Nephron (organoid): ENCODE data around the gene CLCNKA.
"Not testable (repeated sequence)": the region's sequence is repeated elsewhere in the genome, so short reads cannot be mapped to it uniquely, and the experiment has no call there.

Source experiments
- H3K27ac Mint-ChIP-seq, 3 experiments: 2 replicates each; pipeline ENCODE4 v1.8.0; 2020; ENCODE audit warnings: mixed read lengths in 3 of 3, mild to moderate bottlenecking in 2 of 3, moderate library complexity in 1 of 3
- H3K27me3 Mint-ChIP-seq: 2 replicates; pipeline ENCODE4 v1.8.0; 2021; ENCODE audit warnings: low read depth, mild to moderate bottlenecking, moderate library complexity, mixed read lengths
- H3K36me3 Mint-ChIP-seq: 2 replicates; pipeline ENCODE4 v1.8.0; 2020; ENCODE audit warnings: low read depth, mixed read lengths
- H3K4me1 Mint-ChIP-seq: 2 replicates; pipeline ENCODE4 v1.8.0; 2020; ENCODE audit warnings: mixed read lengths
- H3K4me3 Mint-ChIP-seq, 3 experiments: 2 replicates each; pipeline ENCODE4 v1.8.0; 2020; ENCODE audit warnings: mild to moderate bottlenecking in 3 of 3, mixed read lengths in 3 of 3, moderate library complexity in 2 of 3
- H3K9me3 Mint-ChIP-seq: 2 replicates; pipeline ENCODE4 v1.8.0; 2020; ENCODE audit warnings: mixed read lengths
- CTCF ChIP-seq, 3 experiments: fragments of 200-600 bp; sonication (generic); IDR thresholded peaks; one replicate each; pipeline ENCODE4 v1.5.0; 2021; ENCODE audit warnings: antibody characterized with exemption in 3 of 3; ENCODE audit not compliant: unreplicated experiment in 3 of 3

Gene CLCNKA

GRCh38 chr1:16020325-16020724 lies 1.5 kb upstream of the CLCNKA start:
- H3K27me3 Mint-ChIP-seq = peaks cover 26% of the 10 kb centered on the region

GRCh38 chr1:16020878-16021277 lies 958 bp upstream of the CLCNKA start:
- H3K4me3 Mint-ChIP-seq = not testable (repeated sequence)

More at GRCh38 chr1:16020325-16020724, 1.5 kb upstream of the CLCNKA start:
- Mint-ChIP-seq H3K36me3 (no peaks in the 10 kb centered on the region), H3K27ac (peak overlapping the region; percentile 76 to 95 (median 87)), H3K9me3 (no peaks in the 10 kb centered on the region), H3K4me3 (peak overlapping the region in 1 of 3 experiments; percentile 46), H3K4me1 (peaks cover 40% of the 10 kb centered on the region)
- no peak for TF ChIP-seq CTCF (IDR thresholded peaks at IDR 0.05; ENCODE audit: unreplicated experiment in 3 of 3)

GRCh38 chr1:16022393-16022792 lies 557 bp downstream of the CLCNKA start:
- Mint-ChIP-seq H3K9me3 (no peaks in the 10 kb centered on the region), H3K27ac (peak overlapping the region in 2 of 3 experiments; percentile 73 to 89), H3K36me3 (no peaks in the 10 kb centered on the region), H3K4me3 (no peak overlapping the region), H3K27me3 (peaks cover 26% of the 10 kb centered on the region), H3K4me1 (peaks cover 28% of the 10 kb centered on the region)
- no peak for TF ChIP-seq CTCF (IDR thresholded peaks at IDR 0.05; ENCODE audit: unreplicated experiment in 3 of 3)

More at GRCh38 chr1:16020878-16021277, 958 bp upstream of the CLCNKA start:
- H3K27me3 Mint-ChIP-seq = peaks cover 26% of the 10 kb centered on the region
- H3K27ac Mint-ChIP-seq, H3K36me3 Mint-ChIP-seq, H3K9me3 Mint-ChIP-seq: not testable (repeated sequence)
- H3K4me1 Mint-ChIP-seq = peaks cover 35% of the 10 kb centered on the region

- peaks cover 32% of the 10 kb centered on the region for H3K27me3 Mint-ChIP-seq
Measured at GRCh38 chr1:16023050-16023653, 1.3 kb downstream of the CLCNKA start.

GRCh38 chr1:16026302-16026701 lies 4.5 kb downstream of the CLCNKA start:
- H3K4me1 Mint-ChIP-seq, H3K4me3 Mint-ChIP-seq, H3K27ac Mint-ChIP-seq, H3K9me3 Mint-ChIP-seq, H3K36me3 Mint-ChIP-seq: not testable (repeated sequence)
- H3K27me3 Mint-ChIP-seq = peaks cover 46% of the 10 kb centered on the region

More at GRCh38 chr1:16023050-16023653, 1.3 kb downstream of the CLCNKA start:
- H3K4me1 Mint-ChIP-seq = peaks cover 24% of the 10 kb centered on the region
- no peak overlapping the region for H3K4me3 Mint-ChIP-seq
- H3K36me3 Mint-ChIP-seq = no peaks in the 10 kb centered on the region
- no peak for TF ChIP-seq CTCF (IDR thresholded peaks at IDR 0.05; ENCODE audit: unreplicated experiment in 3 of 3)
- no peak overlapping the region for H3K27ac Mint-ChIP-seq
- H3K9me3 Mint-ChIP-seq = no peaks in the 10 kb centered on the region

- H3K36me3 Mint-ChIP-seq = no peaks in the 10 kb centered on the region
- H3K27me3 Mint-ChIP-seq = peaks cover 41% of the 10 kb centered on the region
- no peak for TF ChIP-seq CTCF (IDR thresholded peaks at IDR 0.05; ENCODE audit: unreplicated experiment in 3 of 3)
- no peak overlapping the region for H3K27ac Mint-ChIP-seq
- no peaks in the 10 kb centered on the region for H3K9me3 Mint-ChIP-seq
- peaks cover 4% of the 10 kb centered on the region for H3K4me1 Mint-ChIP-seq
- H3K4me3 Mint-ChIP-seq = no peak overlapping the region
Measured at GRCh38 chr1:16026723-16027484, 5.1 kb downstream of the CLCNKA start.
